Right hindlimb (tissue), 1 donor: ENCODE measurements around the gene TMEM232.

Experiments used
- DNase-seq: peaks from one replicate; pipeline ENCODE4 v3.0.0-alpha.2; 2018

Gene TMEM232

GRCh38 chr5:110507972-110508371 is 218.5 kb downstream of the TMEM232 start:
- DNase-seq, result no peak

- DNase-seq, result no peak
Observed at GRCh38 chr5:110506378-110506777, 220.1 kb downstream of the TMEM232 start.

GRCh38 chr5:110496276-110496675 is 230.2 kb downstream of the TMEM232 start:
- DNase-seq, result no peak

- DNase-seq, result no peak
Observed at GRCh38 chr5:110492446-110492845, 234.0 kb downstream of the TMEM232 start.

GRCh38 chr5:110478895-110479294 is 247.6 kb downstream of the TMEM232 start:
- DNase-seq, result no peak

GRCh38 chr5:110477911-110478310 is 248.6 kb downstream of the TMEM232 start:
- no peak for DNase-seq

- DNase-seq, result no peak
Observed at GRCh38 chr5:110476164-110476563, 250.3 kb downstream of the TMEM232 start.

DNA sequence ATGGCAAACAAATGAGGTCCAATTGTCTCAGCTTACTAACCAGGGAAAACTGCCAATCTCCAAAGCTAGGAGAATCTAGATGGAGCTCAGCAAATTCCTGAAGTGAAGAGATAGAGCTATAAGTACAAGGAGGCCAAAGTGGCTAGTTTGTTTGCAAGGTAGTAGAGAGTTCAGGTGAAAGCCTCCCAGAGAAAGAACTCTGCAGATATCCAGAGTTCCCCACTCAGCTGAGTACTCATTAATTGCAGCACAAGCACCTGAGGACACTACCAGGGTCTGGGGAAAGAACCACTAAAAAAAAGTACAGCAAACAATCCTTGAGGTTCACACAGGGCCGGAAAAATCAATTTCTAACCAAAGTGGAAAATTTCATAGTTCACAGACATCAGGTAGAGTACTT is 250.9 kb downstream of the TMEM232 start:
- no peak for DNase-seq

DNA sequence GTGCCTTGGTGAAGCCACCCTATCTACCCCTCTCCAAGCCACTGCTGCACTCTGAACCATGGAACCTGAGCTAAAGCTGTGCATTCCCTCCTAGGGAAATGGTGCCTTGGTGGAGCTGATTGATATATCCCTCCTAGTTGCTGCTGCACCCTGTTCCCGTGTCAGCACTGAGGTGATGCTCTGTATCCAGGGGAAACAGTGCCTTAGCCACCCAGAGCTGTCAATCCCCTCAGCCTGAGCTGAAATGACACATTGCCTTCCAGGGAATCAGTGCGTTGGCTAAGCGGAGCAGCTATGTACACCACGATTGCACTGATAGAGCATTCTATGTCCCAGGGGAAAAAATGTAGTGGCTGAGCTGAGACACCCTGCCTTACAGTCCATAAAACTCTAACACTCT is 257.0 kb downstream of the TMEM232 start:
- DNase-seq, result no peak

DNA sequence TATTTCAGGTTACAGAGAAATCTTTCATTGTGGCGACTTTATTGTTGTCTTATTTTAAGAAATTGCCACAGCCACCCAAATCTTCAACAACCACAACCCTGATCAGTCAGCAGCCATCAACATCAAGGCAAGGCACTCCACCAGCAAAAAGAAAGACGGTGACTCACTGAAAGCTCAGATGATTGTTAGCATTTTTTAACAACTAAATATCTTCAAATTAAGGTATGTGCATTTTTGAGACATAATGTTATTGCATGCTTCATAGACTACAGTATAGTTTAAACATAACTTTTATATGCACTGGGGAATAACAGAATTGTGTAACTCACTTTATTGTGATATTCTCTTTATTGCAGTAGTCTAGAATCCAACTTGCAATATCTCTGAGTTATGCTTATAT is 263.4 kb downstream of the TMEM232 start:
- DNase-seq, result no peak

DNA sequence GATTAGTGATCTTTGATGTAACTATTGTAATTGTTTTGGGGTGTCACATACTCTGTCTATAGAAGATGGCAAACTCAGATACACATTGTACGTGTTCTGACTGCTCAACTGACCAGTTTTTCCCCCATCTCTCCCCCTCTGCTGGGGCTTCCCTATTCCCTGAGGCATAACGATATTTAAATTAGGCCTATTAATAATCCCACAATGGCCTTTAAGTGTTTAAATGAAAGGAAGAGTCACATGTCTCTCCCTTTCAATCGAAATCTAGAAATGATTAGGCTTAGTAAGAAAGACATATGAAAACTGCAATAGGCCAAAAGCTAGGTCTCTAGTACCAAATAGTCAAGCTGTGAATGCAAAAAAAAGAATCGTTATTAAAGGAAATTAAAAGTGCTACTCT is 265.6 kb downstream of the TMEM232 start:
- no peak for DNase-seq

- no peak for DNase-seq
Observed at GRCh38 chr5:110458313-110458712, 268.2 kb downstream of the TMEM232 start.

GRCh38 chr5:110442856-110443255 is 283.6 kb downstream of the TMEM232 start:
- no peak for DNase-seq

DNA sequence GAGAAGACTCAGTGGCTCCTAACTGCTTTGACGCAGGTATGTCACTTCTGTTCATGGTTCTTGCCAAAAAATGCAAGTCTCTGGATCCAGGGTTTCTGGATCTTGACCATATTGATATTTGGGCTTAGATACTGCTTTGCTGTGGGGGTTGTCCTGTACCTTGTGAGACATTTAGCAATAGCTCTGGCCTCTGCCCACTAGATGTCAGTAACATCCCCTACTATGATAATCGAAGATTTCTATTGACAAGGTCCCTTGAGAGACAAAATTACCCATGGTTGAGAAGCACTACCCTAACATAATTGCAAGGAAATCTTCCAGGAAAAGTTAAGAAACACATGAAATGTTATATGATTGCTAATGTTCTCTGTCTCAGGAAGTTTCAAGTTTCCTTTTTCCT is 285.4 kb downstream of the TMEM232 start:
- no peak for DNase-seq

DNA sequence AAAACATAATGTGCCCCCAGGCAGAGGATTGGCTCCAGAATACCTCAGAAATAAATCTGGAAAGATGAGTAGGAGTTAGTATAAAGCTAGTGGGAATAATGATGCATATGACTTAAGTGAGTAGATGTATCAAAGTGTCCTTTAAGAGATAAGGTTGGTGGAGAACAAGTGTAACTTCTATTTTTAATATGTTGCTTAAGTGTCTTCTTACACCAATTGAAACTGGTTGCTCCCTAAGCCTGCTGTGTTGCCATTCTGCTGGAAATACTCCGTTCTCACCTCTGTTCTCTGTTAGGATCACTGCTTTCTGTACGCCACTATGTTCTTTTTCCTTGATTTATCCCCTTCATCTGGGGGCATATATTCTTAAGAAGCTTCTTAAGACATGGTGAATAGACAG is 286.4 kb downstream of the TMEM232 start:
- DNase-seq, result no peak

DNA sequence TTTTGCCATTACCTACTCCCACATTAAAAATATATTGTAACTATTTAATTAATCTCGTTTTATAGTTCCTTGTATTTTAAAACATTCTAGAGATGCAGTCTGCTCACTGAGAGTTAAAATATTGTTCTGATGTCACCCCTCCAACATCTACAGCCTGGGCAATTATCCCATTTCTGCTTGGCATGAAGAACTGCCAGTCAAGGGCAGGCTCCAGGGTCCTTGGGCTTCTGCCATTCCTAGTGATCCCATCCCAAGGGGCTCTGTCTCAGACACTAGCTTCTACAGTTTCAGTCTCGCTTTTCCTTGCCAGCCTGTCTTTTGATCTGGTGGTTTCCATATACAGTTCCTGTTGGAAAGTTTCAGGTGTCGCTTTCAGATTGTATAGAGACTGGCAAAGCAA is 287.2 kb downstream of the TMEM232 start:
- DNase-seq, result peak; percentile 28

GRCh38 chr5:110435207-110435606 is 291.3 kb downstream of the TMEM232 start:
- no peak for DNase-seq

DNA sequence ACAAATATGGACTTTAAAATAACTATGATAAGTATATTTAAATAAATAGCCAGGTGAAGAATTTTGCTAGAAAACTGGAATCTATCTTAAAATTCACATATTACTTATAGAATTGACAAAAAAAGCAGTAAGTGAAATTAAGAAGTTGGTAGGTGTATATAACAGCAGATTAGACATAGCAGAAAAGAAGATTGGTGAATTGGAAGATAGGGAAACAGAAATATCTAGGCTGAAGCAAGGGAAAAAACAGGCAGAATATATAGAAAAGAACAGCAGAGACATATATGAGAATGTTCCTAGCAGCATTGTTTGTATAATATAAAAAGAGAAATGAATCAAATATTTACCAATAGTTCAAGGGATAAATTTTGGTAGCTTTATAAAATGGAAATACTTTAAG is 294.9 kb downstream of the TMEM232 start:
- DNase-seq, result no peak

- no peak for DNase-seq
Observed at GRCh38 chr5:110414360-110414759, 312.1 kb downstream of the TMEM232 start.

GRCh38 chr5:110413856-110414255 is 312.6 kb downstream of the TMEM232 start:
- DNase-seq, result no peak

- no peak for DNase-seq
Observed at GRCh38 chr5:110409571-110409970, 316.9 kb downstream of the TMEM232 start.

GRCh38 chr5:110402562-110402961 is 323.9 kb downstream of the TMEM232 start:
- no peak for DNase-seq

GRCh38 chr5:110401881-110402280 is 324.6 kb downstream of the TMEM232 start:
- no peak for DNase-seq

DNA sequence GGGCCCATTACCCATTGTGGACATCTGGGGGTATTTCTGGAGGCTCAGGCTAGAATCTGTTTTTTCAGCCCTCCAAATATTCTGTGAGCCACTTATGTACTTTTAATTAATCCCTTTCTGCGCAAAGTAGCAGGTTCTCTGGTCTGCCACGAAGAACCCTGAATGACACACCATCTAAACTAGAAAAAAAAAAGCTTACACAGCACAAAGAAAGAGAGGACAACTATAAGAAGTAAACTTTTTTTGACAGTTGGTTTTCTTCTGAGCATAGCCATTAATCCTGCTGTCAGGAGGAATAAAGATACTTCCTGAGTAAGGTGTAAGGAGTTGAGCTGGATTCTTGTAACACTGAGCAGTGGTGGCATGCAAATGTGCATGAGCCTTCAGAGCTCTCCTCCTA is 327.5 kb downstream of the TMEM232 start:
- no peak for DNase-seq

- no peak for DNase-seq
Observed at GRCh38 chr5:110397281-110397680, 329.2 kb downstream of the TMEM232 start.

DNA sequence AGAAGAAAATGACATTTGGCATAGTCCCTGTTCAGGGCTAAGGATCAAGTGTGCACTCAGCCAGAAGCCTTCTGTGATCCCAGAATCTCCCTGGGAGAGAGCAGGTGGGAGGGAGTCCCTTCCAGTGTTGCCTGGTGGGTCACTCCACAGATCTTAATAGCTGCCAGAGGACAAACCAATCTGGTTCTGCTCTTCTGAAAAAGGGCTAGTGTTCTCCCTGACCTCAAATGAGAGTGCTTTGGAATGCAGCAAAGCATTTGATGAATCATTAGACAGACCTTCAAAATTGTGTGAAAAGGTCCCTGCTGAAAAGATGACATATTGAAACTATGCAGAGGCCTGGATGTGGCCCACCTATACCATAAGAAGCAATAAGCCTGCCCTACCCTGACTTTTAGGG is 339.7 kb downstream of the TMEM232 start:
- DNase-seq, result no peak
